D721Med (cell line): Measurements from ENCODE around the gene FANCC.

Experiments
- DNase-seq: peaks from one replicate; pipeline ENCODE4 v3.0.0; 2011; ENCODE audit warnings: low spot score; ENCODE audit not compliant: insufficient read length
- FAIRE-seq: peaks from 2 replicates; lab custom pipeline; 2011; peaks lifted over from hg19 to GRCh38; lab: Jason Lieb, UNC
- TF ChIP-seq, protein P1 (sequence below): IDR thresholded peaks from 2 replicates; pipeline ENCODE4 v1.5.1; 2012; ENCODE audit warnings: mild to moderate bottlenecking, control low read depth; ENCODE audit not compliant: insufficient read depth; ENCODE audit errors: missing control alignments

FANCC gene

DNA sequence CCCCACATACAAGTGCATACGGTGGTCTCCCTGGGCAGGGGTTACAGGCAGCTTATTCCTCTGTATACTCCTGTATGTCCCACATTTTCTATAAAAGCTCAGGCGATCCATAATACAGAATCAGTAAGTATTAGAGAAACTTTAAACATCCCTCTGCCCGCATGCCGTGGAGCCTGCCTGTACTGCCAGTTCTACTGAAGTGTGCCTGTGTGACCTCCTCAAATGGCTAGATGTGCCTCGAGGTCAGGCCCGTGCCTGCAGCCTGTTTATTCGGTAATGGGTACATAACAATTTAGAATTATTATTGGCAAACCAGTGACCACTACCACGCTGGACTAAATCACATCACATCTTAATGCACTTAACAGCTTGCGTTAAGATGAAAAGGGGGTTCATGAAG lies 190.8 kb downstream of the FANCC start:
- no peak for DNase-seq
- TF ChIP-seq, protein P1, sequence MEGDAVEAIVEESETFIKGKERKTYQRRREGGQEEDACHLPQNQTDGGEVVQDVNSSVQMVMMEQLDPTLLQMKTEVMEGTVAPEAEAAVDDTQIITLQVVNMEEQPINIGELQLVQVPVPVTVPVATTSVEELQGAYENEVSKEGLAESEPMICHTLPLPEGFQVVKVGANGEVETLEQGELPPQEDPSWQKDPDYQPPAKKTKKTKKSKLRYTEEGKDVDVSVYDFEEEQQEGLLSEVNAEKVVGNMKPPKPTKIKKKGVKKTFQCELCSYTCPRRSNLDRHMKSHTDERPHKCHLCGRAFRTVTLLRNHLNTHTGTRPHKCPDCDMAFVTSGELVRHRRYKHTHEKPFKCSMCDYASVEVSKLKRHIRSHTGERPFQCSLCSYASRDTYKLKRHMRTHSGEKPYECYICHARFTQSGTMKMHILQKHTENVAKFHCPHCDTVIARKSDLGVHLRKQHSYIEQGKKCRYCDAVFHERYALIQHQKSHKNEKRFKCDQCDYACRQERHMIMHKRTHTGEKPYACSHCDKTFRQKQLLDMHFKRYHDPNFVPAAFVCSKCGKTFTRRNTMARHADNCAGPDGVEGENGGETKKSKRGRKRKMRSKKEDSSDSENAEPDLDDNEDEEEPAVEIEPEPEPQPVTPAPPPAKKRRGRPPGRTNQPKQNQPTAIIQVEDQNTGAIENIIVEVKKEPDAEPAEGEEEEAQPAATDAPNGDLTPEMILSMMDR: no peak
- no peak for FAIRE-seq

DNA sequence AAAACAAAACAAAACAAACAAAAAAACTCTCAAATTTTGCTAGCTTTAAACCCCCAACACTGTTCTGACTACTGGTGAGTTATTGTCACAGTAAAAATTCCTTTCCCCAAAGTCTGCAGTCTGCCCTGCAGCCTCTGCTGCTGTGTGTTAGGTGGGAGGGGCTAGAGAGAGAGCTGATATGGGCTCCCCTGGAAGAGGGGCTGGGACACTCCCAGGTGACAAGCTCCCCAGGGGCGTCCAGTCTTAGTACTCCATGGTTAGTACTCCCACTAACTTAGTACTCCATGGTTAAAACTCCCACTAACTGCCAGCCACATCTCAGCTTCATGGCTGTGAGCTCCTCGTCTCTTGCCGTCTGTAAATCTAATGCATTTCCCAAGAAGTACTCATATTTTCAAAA lies 191.9 kb downstream of the FANCC start:
- no peak for FAIRE-seq
- TF ChIP-seq, protein P1: no peak

DNA sequence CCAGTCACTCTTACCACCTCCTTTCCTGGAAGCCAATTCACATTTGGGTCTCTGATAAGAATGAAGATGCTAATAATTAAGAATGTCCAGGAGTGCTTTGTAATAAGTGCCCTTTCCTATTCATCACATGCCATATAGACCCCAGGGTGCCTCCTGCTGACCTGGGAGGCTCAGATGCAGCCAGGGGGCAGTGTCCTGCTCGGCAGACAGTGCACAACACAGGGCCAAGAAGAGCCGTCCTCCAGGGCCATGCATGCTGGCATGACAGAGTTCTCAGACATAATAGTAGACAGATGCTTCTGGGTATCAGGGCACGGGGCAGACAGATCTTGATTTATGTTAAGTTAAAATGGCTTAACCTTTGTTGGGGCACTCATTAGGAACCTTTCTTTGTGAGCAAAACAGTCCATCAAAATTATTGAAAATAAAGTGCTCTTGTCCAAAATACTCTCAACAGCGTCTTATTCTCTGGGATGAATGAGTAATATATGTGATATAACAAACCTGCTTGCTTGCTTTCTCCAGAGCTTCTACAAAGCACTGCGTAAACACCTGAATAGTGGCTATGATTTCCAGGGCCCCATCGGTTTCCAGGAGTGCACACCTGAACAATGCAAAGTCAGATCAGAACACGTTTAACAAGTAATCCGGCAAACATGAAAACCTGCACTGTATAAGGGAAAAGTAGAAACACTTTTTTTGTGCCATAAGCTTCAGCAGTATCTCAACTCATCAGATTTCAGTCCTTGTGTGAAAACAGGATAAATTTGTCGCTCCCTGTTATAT lies 192.7 kb downstream of the FANCC start:
- FAIRE-seq (no peak), DNase-seq (no peak)
- TF ChIP-seq, protein P1: no peak

More for the DNA sequence above, 191.9 kb downstream of the FANCC start:
- DNase-seq: no peak

DNA sequence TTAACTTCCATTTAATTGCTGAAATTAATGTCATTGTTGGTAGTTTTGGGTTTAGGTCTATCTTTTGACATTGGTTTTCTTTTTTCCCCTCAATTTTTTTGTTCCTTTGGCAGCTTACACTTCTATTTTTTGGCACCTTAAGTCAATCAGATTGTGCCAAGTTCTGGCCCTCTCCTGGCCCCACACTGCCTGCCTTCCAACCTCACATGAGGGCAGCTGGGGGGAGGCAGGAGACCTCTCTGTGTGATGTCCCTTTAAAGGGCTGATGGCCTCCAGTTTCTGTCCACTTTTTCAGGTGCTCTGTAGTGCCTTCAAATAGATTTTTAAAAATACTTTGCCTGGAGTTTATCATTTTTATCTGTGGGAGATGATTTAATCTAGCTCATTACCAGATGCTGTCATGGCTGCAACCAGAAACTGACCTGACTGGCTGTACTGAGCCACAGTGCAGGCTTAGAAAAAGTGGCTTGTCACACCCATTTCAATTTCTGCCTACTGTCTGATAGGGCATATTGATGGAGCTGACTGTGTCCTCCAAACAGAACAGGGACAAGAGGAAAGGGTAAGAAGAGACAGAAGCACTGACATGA lies 196.6 kb downstream of the FANCC start:
- no peak for DNase-seq
- TF ChIP-seq, protein P1: no peak
- FAIRE-seq: no peak

DNA sequence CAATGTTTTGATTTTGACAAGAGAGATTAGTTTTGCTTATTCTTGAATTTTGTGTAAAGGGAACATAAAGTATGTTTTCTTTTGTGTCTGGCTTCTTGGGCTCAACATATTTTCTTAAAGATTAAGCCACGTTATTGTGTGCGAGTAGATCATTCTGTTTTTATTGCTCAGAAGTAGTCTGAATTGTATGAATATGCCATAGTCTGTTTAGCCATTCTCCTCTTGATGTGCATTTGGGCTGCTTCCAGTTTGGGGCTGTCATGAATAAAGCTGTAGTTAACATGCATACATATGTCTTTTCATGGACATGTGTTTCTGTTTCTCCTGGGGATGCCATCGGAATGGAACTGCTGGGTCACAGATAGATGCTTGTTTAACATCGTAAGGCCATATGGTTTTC lies 198.9 kb downstream of the FANCC start:
- DNase-seq (no peak), FAIRE-seq (no peak)
- TF ChIP-seq, protein P1: no peak

DNA sequence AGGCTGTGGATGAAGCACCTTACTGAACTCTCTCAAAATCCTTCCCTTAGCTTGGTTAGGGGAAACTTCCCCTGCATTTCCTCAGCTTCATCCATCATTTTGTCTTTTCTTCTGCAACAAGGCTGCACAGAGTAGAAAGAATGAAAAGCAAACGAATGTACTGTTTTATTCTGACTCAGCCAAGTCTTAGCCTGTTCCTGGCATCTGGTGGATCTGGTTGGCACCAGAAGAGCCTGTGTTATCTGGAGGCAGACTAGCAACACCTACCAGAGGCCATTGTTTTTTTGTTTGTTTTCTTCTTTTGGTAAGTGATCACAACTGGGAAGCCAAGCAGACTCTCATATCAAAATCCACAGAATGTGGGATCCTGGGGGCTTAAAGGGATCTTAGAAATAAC lies 200.7 kb downstream of the FANCC start:
- FAIRE-seq (no peak), DNase-seq (no peak)
- TF ChIP-seq, protein P1: no peak
